GM18907 (cell line): Measurements from ENCODE around the gene MRPS10.
A peak's percentile ranks its signal among the peaks of the same experiment; 100 is the strongest.
"Not testable (repeated sequence)": the region's sequence is repeated elsewhere in the genome, so short reads cannot be mapped to it uniquely, and the experiment has no call there.

Experiments used
- ATAC-seq: cut with Tn5 transposase; IDR thresholded peaks from one replicate; pipeline ENCODE4 v1.9.1; 2021; ENCODE audit warnings: mild to moderate bottlenecking, moderate library complexity; ENCODE audit not compliant: unreplicated experiment

MRPS10 gene

DNA sequence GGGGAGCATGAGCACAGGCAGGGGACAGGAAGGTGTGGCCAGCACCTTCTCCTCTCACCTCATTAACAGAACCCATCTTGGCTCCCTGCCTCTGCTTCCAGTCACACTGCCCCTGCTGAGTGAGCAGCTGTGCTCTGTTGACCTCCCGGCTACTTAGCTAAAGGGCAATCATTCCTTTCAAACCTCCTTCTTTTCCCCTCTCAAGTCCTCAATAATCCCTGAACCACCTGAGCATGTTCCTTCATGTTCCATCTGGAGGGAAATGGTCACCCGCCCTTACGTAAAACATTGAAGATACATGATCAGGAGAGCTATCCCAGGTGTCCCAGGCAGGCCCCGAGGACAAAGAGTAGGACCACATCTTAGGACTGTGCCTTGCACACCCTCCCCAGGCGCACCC lies 21.7 kb upstream of the MRPS10 start:
- ATAC-seq: no peak

DNA sequence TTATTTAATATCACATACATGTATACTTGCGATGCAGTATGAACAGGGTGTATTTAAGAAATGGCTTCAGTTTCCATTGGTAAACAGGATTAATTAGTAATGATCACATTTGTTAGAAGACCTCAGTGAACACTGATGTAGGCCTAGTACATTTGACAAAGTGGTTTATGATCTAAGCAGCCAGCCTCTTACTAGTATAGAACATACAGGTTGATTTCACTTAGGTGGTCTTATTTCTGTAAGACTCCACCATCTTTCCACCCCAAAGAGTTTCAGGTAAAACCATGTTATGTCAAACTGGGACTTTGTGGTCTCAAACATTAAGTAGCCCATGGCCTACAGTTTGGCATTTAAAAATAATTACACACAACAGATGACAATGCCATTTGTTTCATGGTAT lies 20.2 kb upstream of the MRPS10 start:
- no peak for ATAC-seq

DNA sequence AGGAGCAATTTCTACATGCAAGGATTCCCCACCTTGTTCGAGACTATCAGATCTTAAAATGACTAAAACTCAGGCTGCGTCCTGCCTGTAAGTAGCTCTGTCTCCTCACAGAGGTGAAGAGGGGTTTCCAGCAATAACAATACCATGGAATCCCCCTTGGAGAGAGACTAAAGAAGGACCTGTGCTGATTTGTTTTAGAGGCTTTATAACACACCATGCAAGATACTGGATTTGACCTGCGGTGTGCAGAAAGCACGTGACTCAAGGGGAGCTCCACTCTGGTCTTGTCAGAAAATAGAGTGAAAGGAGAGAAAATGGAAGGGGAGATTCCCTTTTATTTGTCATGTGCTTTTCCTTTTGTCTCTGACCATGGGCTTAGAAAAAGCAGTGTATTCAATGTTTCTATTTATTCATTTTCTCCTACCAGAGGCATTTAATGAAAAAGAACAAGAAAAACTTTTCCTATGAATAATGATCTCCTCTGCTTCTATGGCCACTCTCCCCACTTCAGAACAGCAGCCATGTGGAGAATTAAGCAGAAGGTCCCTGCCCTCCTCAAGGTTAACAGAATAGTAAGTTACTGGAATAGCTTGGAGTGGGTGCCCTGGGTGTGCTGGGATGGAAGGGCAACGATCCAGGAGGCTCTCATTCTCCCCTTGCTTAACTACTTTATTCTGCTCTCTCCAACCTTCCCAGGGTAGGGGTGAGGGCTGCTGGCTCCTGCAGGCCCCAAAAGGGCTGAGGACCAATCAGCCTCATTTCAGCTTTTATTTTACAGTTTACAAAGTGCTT lies 19.2 kb upstream of the MRPS10 start:
- no peak for ATAC-seq

DNA sequence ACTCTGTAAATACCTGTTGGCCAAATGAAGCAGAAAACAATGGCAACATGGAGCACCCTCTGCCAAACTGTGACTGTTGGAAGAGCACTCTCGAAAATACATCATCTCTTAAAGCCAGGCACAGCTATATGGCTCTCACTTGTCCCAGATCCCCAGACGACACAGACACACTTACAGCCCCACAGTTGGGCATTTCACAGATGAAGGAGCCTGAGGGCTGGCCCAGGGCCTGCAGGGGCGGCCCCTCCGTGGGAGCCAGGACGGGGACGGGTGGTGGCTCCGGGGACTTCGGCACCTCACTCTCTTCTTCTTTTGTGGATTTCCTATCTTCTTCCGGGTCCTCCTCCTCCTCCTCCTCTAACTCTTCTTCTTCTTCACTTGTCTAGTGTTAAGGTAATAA lies 18.4 kb upstream of the MRPS10 start:
- no peak for ATAC-seq

DNA sequence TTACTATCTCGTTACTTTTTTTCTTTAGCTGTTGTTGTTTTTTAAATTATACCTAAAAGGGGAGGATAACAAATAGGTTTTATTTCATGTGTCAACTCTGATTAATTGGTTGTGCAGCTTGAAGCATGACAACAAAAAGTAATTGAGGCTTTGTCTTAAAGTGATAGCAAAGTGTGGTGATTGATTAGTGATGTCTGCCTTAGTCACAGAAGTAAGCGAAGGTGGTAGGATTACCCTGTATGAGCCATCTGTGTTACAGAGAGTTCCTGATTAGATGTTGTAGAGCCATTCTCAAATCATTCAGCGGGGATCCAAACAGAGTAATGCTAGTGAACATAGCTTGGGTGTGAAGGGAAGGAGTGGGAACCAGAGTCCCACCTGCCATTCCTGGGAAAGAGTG lies 14.4 kb upstream of the MRPS10 start:
- no peak for ATAC-seq

DNA sequence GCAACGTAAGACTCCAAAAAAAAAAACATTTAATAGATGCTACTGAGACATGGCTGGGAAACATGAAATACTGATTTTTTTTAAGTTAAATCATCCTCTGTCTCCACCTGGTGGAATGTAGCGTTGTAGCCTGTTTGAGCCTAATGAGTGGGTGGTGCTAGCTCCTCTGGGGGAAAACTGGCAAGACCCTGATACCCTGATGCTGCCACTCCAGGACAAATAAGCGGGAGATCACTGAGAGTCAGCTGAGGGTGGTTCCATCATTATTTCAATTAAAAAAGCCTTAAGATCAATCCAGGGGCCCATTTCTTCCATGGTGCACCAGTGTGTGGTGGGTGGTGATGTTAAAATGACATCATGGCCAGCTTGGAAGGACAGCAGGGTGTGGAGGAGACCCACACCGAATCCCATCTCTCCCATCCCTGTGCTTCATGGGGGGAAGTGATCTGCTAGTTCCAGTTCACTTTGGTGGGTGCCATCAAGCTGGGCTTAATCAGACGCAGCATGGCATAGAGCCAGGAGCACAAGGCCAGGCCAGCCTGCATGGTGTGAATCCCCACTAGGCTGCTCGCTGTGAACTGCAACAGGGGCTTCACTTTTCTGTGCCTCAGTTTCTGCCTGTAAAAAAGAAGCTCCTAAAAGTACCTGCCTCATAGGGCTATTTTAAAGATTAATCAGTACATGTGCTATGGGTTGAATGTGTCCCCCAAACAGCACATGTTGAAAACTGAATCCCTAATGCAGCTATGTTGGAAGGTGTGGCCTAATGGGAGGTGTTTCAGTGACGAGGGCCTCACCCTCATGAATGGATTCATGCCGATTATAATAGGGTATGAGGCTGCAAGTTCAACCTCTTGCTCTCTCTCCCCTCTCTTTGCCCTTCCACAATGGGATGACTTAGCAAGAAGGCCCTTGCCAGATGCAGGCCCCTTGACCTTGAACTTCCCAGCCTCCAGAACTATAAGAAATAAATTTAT lies 13.0 kb upstream of the MRPS10 start:
- no peak for ATAC-seq

DNA sequence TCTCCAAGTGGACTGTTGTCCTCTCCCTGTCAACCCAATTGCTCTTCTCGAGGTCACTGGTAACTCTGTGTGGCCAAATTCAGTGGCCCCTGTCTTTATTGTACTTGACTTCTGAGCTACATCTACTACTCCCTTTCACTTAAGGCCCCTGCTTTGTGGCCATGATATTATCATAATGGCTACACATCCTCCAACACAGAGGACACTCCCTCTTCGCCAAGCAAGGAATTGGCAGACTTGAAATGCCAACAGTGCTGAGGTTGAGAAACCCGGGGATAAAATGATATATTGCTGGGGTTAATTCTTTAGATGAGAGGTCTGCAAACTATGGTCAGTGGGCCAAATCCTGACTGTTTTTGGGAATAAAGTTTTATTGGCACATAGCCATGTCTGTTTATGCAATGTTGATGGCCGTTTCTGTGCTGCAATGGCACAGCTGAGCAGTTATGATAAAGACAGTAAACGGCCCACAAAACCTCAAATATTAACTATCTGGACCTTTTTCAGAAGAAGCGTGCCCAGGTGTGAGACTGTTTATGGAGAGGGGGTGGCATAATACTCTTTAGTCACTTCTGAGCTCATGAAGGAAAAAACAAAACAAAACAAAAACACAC lies 12.0 kb upstream of the MRPS10 start:
- ATAC-seq: no peak

DNA sequence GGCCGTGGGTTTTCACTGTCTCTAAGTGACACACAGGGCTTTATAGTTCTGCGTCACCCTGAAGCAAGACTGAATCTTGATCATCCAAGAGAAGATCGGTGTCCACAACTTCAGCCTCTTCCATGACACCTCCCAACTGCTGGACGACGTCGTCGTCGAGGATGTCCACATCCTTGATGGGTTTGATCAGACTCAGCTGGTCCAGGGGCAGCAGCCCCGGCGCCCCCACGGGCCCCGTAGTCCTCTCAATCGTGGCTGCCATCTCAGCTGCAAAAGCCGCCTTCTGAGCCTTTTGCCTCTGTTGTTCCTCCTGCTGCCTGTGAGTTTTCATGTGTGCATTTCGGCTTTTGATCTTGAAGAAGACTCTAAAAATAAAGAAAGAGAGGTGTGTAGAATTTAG lies 10.6 kb upstream of the MRPS10 start:
- ATAC-seq: no peak

DNA sequence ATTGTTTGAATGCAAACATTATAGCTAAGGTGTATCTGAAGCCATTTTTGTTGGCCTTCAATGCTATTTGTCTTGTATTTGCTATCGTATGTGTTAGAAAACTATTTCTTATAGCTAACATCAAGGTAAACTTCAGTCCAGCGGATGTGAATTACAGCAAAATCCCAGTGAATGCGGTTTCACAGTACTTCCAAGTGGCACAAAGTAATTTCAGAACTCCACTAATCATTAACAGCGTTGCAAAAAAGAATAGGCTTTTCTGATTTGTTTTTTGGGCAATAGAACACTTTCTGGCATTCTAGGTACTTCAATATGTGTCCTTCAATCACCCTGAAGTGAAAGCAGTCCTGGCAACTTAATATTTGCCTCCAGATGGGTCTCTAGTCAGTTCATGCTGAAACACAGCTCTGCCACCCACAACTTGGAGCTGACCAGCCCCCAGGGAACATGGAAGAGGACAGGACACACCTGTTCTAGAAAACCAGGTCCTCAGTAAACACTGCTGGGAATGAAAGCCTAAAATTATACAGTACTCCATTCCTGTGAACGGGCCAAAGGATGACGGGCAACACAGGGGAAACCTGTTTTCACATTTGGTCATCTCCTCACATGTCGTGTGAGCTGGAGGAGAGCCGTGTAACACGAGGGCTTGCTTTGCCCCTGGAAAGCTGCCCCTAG lies 9.7 kb upstream of the MRPS10 start:
- no peak for ATAC-seq

DNA sequence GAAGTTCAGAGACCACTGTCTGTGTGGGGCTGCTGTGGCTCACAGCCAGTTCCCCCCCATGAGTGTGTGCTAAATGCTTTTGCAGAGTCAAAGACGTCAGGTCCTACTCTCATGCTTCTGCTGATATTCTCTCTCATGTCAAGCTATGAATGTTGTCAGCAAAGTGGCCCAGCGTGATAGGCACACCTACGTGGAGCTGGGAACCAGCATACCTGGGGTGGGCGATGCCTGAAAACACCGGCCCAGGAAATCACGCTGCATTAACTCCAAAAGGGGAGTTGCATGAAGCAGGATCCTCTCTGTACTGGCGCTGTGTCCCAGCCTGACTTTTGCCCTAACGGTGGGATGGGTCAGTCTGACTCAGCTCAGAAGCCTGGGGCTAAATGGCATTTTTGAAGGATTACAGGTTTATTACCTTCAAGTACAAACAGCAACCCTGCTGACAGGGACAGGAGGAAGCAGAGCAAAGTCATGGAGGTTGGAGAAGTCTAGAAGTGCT lies 9.0 kb upstream of the MRPS10 start:
- ATAC-seq: no peak

DNA sequence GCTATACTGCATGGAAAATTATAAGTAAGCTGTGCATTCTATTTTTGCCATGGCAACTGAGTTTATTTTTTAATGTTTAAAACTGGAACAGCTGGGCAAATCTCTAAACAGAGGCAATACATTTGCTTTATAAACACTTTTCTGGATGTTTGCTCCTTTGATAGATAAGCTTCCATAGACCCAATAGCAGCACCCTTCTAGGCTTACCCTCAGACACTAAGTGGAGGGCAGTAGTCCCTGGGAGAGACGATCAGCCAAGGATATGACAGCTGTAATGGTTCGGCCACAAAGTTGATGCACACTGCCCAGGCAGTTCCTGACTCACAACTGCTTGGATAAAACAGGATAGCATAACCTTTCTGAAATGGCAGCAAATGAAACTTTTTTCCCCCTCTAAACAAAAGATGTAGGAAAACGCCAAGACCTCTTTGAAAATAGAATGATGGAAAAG lies 8.5 kb upstream of the MRPS10 start:
- no peak for ATAC-seq

DNA sequence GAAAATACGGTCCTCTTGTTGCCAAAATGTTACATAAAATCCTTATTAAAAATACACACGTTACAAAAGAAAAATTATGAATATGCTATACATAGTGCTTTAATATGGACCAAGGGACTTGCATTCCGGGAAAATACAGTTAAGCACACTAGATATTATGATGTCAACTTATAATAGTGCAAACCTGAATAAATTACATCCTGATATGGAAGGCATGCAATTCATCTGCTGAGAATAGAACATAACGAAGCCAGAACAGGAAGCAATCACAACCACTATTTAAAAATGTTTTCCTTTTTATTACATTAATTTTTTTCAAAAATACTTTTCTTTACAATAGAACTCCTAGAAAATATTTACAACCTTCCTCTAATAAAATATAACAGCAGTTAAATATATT lies 7.8 kb upstream of the MRPS10 start:
- ATAC-seq: no peak

DNA sequence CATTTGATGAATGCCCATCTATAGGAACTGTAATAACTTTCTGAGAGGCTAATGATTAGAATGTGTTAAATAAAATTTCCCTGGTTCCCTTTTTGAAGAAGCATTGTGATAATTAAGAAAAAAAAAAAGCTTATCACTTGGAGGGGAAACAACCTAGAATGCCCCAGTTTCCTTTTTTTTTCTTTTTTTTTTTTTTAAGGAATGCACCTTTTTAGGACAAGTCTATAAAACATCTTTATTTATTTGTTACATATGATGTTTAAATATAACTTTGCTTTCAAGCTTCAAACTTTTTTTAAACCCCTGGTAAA lies 7.3 kb upstream of the MRPS10 start:
- no peak for ATAC-seq

DNA sequence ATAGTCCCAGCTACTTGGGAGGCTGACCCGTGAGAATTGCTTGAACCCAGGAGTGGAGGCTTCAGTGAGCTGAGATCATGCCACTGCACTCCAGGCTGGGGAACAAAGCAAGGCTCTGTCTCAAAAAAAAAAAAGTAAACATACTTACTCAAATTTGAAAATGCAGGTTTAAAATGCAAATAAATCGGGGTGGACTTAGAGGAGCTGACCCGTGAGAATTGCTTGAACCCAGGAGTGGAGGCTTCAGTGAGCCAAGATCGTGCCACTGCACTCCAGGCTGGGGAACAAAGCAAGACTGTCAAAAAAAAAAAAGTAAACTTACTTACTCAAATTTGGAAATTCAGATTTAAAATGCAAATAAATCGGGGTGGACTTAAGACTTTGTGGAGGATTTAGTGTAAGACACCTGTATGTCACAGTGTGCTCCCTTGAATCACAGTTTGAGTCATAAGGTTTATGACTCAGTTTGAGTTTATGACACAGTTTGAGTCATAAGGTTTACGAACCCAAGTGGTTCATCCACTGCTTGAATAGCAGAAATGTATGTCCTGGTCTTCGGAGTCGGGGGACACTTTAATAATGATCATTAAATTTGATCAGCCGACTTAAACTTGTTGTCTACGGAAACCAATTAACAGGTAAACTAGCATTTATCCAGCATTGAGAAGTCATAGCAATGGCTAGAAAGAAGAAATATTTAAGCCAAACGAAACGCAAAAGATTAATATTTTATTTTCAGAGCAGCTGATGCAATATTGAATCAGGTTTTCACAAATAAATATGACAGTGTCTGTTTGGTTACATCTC lies 6.8 kb upstream of the MRPS10 start:
- ATAC-seq: peak; percentile 84

DNA sequence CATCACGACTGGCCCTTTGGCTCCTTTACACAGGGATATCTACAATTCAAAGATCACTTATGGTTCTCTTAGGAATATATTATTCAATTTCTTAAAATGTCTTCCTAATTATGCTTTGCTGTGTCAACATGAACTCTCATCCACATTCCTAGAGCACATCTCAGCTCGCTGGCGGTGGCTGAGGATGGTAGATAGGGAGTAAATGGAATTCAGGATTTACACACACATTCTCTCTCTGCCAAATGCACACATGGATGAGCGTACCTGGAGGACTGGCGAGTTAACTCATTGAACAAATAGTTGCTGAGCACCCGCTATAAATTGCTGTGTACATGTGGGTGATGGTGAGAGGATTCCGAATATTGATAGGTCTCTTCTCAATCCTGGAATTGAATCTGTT lies 4.8 kb upstream of the MRPS10 start:
- no peak for ATAC-seq

DNA sequence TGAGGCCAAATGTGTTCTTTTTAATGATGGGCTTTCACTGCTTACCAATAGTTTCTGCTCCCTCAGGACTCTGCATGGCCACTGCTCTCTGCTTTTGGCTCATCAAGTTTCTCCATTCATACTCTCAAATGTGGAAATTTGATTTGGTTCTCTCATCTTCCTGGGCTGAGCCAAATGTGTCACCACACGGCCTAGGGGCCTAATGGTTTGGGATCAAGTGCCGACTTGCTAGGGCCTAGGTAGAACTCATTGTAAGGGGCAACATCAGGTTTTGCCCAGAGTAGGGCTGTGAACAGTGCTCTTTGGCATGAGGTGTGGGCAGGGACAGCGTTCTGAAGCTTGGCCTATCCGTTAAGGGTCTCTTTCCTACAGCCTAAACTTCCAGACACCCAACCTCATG lies 3.9 kb upstream of the MRPS10 start:
- ATAC-seq: no peak

DNA sequence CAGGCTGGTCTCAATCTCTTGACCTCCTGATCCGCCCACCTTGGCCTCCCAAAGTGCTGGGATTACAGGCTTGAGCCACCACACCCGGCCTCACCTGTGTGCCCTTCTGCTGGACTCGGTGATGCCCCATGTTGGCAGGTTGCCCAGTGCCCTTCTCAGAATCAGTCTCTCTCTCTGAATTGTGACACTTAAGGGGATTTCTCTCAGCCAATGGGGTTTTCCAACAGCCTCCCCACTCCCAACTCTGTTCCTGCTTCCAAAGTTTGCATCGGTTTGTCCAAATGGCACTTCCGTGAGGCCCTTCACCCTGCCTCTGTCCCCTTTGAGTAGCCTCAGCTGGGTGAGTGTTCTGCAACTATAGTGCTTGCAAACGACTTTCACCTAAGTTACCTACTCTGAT lies 3.1 kb upstream of the MRPS10 start:
- no peak for ATAC-seq

DNA sequence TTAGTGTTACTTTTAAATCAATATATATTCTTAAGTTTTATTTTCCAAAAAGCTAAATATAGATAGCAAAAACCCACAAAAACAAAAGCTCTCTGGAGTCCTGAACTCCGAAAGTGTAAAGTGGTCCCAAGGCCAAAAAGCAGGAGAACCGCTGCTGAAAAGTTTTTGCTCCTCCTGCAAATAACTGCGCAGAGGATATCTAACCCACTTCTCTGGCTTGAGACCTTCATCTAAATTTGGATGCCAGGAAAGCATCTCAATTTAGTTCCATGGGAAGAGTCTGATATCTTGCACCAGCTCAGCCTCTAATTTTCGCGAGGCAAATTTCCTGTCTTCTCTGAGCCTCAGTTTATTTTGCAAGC lies 523 bp downstream of the MRPS10 start:
- no peak for ATAC-seq

DNA sequence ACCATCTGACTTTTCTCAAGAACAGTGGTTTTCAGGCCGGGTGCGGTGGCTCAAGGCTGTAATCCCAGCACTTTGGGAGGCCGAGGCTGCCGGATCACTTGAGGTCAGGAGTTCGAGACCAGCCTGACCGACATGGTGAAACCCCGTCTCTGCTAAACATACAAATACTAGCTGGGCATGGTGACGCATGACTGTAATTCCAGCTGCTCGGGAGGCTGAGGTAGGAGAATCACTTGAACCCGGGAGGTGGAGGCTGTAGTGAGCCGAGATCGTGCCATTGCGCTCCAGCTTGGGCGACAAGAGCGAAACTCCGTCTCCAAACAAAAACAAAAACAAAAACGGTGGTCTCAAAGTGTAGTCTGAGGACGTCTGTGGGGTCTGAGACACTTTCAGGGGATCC lies 1.2 kb downstream of the MRPS10 start:
- not testable (repeated sequence) for ATAC-seq

DNA sequence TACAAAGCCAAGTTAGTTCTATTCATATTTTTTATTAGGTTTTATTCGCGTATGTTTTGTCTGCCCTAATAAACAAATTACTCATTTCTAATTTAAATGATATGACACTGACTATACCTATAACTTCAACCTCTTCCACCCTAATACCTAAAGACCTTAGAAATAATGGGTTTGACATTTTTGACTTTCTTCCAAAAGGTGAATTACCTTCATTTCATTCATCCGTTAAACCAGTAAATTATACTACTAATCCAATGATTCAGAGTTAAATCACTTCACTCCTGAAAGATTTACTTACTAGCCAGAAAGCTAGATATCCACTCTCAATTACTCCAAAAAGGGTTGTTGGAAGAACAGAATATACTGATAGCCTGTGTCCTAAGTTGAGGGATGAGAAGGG lies 5.2 kb downstream of the MRPS10 start:
- ATAC-seq: no peak
